OCI-LY3 (cell line): ENCODE results near the gene ARHGEF10L.

Experiments
- CTCF ChIP-seq: fragments of 200-600, 300-600 bp; sonication (generic); IDR thresholded peaks from 2 replicates; pipeline ENCODE4 v1.5.1; 2014; ENCODE audit warnings: antibody characterized with exemption, low read length, low read depth
- EZH2phosphoT487 ChIP-seq: fragments of 200-600 bp; shearing (Covaris generic); IDR thresholded peaks from 2 replicates; pipeline ENCODE4 v1.6.1; 2018; ENCODE audit warnings: antibody characterized with exemption, mixed run types, low read depth

GRCh38 chr1:17630048-17630830 is 90.7 kb downstream of the ARHGEF10L start:
- no peak for TF ChIP-seq CTCF
- no peak for TF ChIP-seq EZH2phosphoT487
